Sigmoid colon (tissue), 3 donors: ENCODE data around the gene DOCK1.

Source experiments
- POLR2A ChIP-seq, 2 donors: fragments of 450-650 bp; IDR thresholded peaks; one replicate each; pipeline ENCODE4 v1.6.1; 2016; ENCODE audit warnings: antibody characterized with exemption in 2 of 2, mild to moderate bottlenecking in 2 of 2, moderate library complexity in 2 of 2
- TF ChIP-seq, protein P1 (sequence below), 4 experiments: fragments of 450-650 bp in 3 of 4; fragments of 200-600 bp in 1 of 4; IDR thresholded peaks; one replicate each; pipeline ENCODE4 v1.5.1; 2016 to 2019; ENCODE audit warnings: antibody characterized with exemption in 4 of 4, mild to moderate bottlenecking in 3 of 4, moderate library complexity in 2 of 4

DNA sequence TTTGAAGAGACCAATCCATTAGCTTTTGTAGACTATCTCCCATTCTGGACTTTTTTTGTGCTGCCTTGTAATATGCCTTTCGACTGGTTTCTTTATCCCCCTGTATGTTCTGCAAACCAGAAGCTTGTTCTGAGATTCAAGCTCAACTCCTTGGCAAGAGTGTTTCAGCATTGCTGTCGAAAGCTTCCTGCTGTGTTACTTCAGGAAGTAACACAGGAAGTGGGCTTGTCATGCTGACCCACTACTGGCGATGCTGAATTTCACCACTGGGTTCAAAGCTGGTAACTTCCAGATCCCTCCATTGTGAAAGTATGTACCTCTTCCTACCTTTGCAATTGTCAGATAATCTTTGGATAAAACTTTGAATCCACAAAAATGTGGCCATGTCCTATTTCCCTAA is 349.0 kb downstream of the DOCK1 start:
- TF ChIP-seq, protein P1, sequence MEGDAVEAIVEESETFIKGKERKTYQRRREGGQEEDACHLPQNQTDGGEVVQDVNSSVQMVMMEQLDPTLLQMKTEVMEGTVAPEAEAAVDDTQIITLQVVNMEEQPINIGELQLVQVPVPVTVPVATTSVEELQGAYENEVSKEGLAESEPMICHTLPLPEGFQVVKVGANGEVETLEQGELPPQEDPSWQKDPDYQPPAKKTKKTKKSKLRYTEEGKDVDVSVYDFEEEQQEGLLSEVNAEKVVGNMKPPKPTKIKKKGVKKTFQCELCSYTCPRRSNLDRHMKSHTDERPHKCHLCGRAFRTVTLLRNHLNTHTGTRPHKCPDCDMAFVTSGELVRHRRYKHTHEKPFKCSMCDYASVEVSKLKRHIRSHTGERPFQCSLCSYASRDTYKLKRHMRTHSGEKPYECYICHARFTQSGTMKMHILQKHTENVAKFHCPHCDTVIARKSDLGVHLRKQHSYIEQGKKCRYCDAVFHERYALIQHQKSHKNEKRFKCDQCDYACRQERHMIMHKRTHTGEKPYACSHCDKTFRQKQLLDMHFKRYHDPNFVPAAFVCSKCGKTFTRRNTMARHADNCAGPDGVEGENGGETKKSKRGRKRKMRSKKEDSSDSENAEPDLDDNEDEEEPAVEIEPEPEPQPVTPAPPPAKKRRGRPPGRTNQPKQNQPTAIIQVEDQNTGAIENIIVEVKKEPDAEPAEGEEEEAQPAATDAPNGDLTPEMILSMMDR (IDR thresholded peaks at IDR 0.05) = no peak
- no peak for TF ChIP-seq POLR2A (IDR thresholded peaks at IDR 0.05)
